Gastrocnemius medialis (tissue), 4 donors: ENCODE data around the gene SAP25. TPM values are rescaled to one million over a fixed set of nuclear protein-coding genes. Genes with fewer than 3 reads are reported as not detected.
"Not testable (repeated sequence)": the region's sequence is repeated elsewhere in the genome, so short reads cannot be mapped to it uniquely, and the experiment has no call there.

Experiments used
- ATAC-seq, 2 donors: fragments of 150-250 bp; one replicate each; pipeline ENCODE4 v1.9.1; 2016
- DNase-seq, 2 donors: peaks; one replicate each; pipeline ENCODE4 v3.0.0-alpha.2; 2019
- H3K27ac ChIP-seq, 4 donors: fragments of 200-600 bp; sonication (generic); 1 replicate in 1 of 4; 2 replicates in 3 of 4; pipeline ENCODE4 v1.5.1; 2016 to 2018; ENCODE audit warnings: mild to moderate bottlenecking in 2 of 4, moderate library complexity in 1 of 4
- H3K27me3 ChIP-seq, 3 donors: fragments of 200-600 bp; sonication (generic) in 2 of 3; 1 replicate in 1 of 3; 2 replicates in 2 of 3; pipeline versions ENCODE4 v1.5.1 to v1.6.0; 2016 to 2019; ENCODE audit warnings: mild to moderate bottlenecking in 1 of 3, moderate library complexity in 1 of 3
- H3K36me3 ChIP-seq, 2 donors: fragments of 200-600 bp; sonication (generic) in 1 of 2; one replicate each; pipeline ENCODE4 v1.5.1; 2017 to 2018
- H3K4me1 ChIP-seq, 2 donors: fragments of 200-600 bp; sonication (generic) in 1 of 2; one replicate each; pipeline ENCODE4 v1.5.1; 2016 to 2017; ENCODE audit warnings: mild to moderate bottlenecking in 2 of 2
- H3K4me3 ChIP-seq, 4 donors: fragments of 200-600 bp; sonication (generic) in 3 of 4; 1 replicate in 1 of 4; 2 replicates in 3 of 4; pipeline ENCODE4 v1.5.1; 2016 to 2019; ENCODE audit warnings: mild to moderate bottlenecking in 2 of 4
- H3K9me3 ChIP-seq, 3 donors: fragments of 200-600 bp; sonication (generic) in 2 of 3; 1 replicate in 1 of 3; 2 replicates in 2 of 3; pipeline ENCODE4 v1.5.1; 2016 to 2019
- CTCF ChIP-seq, 5 experiments: fragments of 450-650 bp in 3 of 5; fragments of 200-600 bp in 2 of 5; sonication (generic) in 2 of 5; IDR thresholded peaks in 4 of 5; conservative IDR thresholded peaks in 1 of 5; 1 replicate in 4 of 5; 2 replicates in 1 of 5; pipeline ENCODE4 v1.5.1; 2016 to 2019; ENCODE audit warnings: antibody characterized with exemption in 5 of 5, mild to moderate bottlenecking in 3 of 5, moderate library complexity in 3 of 5
- POLR2A ChIP-seq, 2 donors: fragments of 450-650 bp; IDR thresholded peaks; one replicate each; pipeline ENCODE4 v1.6.1; 2017; ENCODE audit warnings: antibody characterized with exemption in 2 of 2, mild to moderate bottlenecking in 2 of 2, moderate library complexity in 2 of 2
- in situ Hi-C, 4 donors: fragments of 200-750 bp; cut with MboI; loops; one replicate each; pipeline versions ENCODE4 v1.15.0 to v1.8.0; 2017; ENCODE audit warnings: low sequenced_read_pairs in 4 of 4
- intact Hi-C: fragments of 100-400 bp; cut with DNase I; formaldehyde crosslinking; loops from one replicate; pipeline ENCODE4 v1.15.1; 2023; ENCODE audit warnings: low total_unique reads
- total RNA-seq, 4 donors: library from RNA; depleted of rRNA; stranded (reverse); fragments of >200 nt; gene quantifications; one replicate each; pipeline versions ENCODE4 v1.1.0 to v1.2.3, GENCODE V29; 2016

SAP25 gene
- total RNA-seq, 4 donors from 2014 or later: 0.49 TPM; not detected in 3

GRCh38 chr7:100567031-100567730 is 6.5 kb downstream of the SAP25 start:
- Histone ChIP-seq H3K27ac (no peak overlapping the region), H3K4me1 (peaks cover 8 to 14% of the 10 kb centered on the region in 2 donors), H3K4me3 (no peak overlapping the region), H3K27me3 (peaks cover 8 to 29% (median 10%) of the 10 kb centered on the region in 3 donors), H3K36me3 (no peaks in the 10 kb centered on the region), H3K9me3 (no peaks in the 10 kb centered on the region)
- TF ChIP-seq CTCF (IDR thresholded peaks at IDR 0.05 in 4 of 5, conservative IDR thresholded peaks at IDR 0.05 in 1 of 5) (no peak), POLR2A (IDR thresholded peaks at IDR 0.05) (no peak)
- intact Hi-C loops: no loop called here
- DNase-seq: no peak
- in situ Hi-C loops: loop anchor here in 1 of 4 donors (25.0 kb wide), 1 partner anchor 105 kb away; the partner anchor contains the start of gene SPACDR
- no peak for ATAC-seq

- no peak for TF ChIP-seq POLR2A (IDR thresholded peaks at IDR 0.05)
- no peak for TF ChIP-seq CTCF (IDR thresholded peaks at IDR 0.05 in 4 of 5, conservative IDR thresholded peaks at IDR 0.05 in 1 of 5)
- in situ Hi-C loops (loop anchor here in 1 of 4 donors (25.0 kb wide), 1 partner anchor 104 kb away; the partner anchor contains the start of gene SPACDR), intact Hi-C loops (no loop called here)
- DNase-seq: no peak
- Histone ChIP-seq H3K27me3 (peaks cover 4 to 20% (median 7%) of the 10 kb centered on the region in 3 donors), H3K9me3 (no peaks in the 10 kb centered on the region), H3K4me1 (peaks cover 8 to 14% of the 10 kb centered on the region in 2 donors), H3K4me3 (no peak overlapping the region), H3K36me3 (no peaks in the 10 kb centered on the region), H3K27ac (no peak overlapping the region)
- no peak for ATAC-seq
Observed at GRCh38 chr7:100566018-100566531, 7.6 kb downstream of the SAP25 start.

- Histone ChIP-seq H3K4me1 (peaks cover 6 to 9% of the 10 kb centered on the region in 2 donors), H3K27ac (no peak overlapping the region), H3K27me3 (peaks cover 0 to 11% (median 1%) of the 10 kb centered on the region in 3 donors), H3K36me3 (no peaks in the 10 kb centered on the region), H3K4me3 (no peak overlapping the region), H3K9me3 (no peaks in the 10 kb centered on the region)
- DNase-seq (no peak), ATAC-seq (no peak)
- TF ChIP-seq POLR2A (IDR thresholded peaks at IDR 0.05) (no peak), CTCF (IDR thresholded peaks at IDR 0.05 in 4 of 5, conservative IDR thresholded peaks at IDR 0.05 in 1 of 5) (no peak)
- intact Hi-C loops (loop anchor here (2.0 kb wide), 1 partner anchor 126 kb away; no protein-coding TSS in a partner anchor), in situ Hi-C loops (loop anchor here in 1 of 4 donors (25.0 kb wide), 1 partner anchor 103 kb away; the partner anchor contains the start of gene SPACDR)
Observed at GRCh38 chr7:100565133-100565571, 8.5 kb downstream of the SAP25 start.

GRCh38 chr7:100564405-100564804 is 9.3 kb downstream of the SAP25 start:
- H3K4me3 ChIP-seq, H3K9me3 ChIP-seq, DNase-seq, H3K27me3 ChIP-seq, H3K27ac ChIP-seq, H3K4me1 ChIP-seq, ATAC-seq, H3K36me3 ChIP-seq: not testable (repeated sequence)
- intact Hi-C loops (loop anchor here (1.0 to 5.0 kb wide), 3 partner anchors 82 to 161 kb away; partner anchors contain the start of gene NYAP1), in situ Hi-C loops (loop anchor here in 1 of 4 donors (25.0 kb wide), 1 partner anchor 102 kb away; the partner anchor contains the start of gene SPACDR)

GRCh38 chr7:100563809-100564400 is 9.8 kb downstream of the SAP25 start:
- in situ Hi-C loops (loop anchor here in 1 of 4 donors (25.0 kb wide), 1 partner anchor 102 kb away; the partner anchor contains the start of gene SPACDR), intact Hi-C loops (loop anchor here (1.0 to 5.0 kb wide), 3 partner anchors 82 to 161 kb away; partner anchors contain the start of gene NYAP1)
- Histone ChIP-seq H3K36me3 (no peaks in the 10 kb centered on the region), H3K27ac (no peak overlapping the region), H3K4me1 (no peaks in the 10 kb centered on the region), H3K27me3 (no peaks in the 10 kb centered on the region), H3K9me3 (no peaks in the 10 kb centered on the region), H3K4me3 (no peak overlapping the region)
- DNase-seq: peak in 1 of 2 donors; percentile 59
- ATAC-seq: peak; percentile 33 to 59
- TF ChIP-seq POLR2A (IDR thresholded peaks at IDR 0.05) (no peak), CTCF (IDR thresholded peaks at IDR 0.05 in 4 of 5, conservative IDR thresholded peaks at IDR 0.05 in 1 of 5) (peak; percentile 81 to 94 (median 89))
